IPS-18c (cell line): ENCODE measurements around the gene DDX42.
"Not testable (repeated sequence)": the region's sequence is repeated elsewhere in the genome, so short reads cannot be mapped to it uniquely, and the experiment has no call there.

Experiments
- H3K4me3 ChIP-seq: 2 replicates; pipeline ENCODE4 v1.7.0; 2013; ENCODE audit warnings: low read depth, mild to moderate bottlenecking, low read length, moderate library complexity; ENCODE audit not compliant: insufficient read depth
- H3K9me3 ChIP-seq: one replicate; pipeline ENCODE4 v1.6.1; 2013; ENCODE audit warnings: mild to moderate bottlenecking, low read length, moderate library complexity; ENCODE audit not compliant: control insufficient read depth, insufficient read depth

The DDX42 gene

GRCh38 chr17:63773272-63774140, 464 bp upstream of the DDX42 start, which contains the start of gene CCDC47:
Gene CCDC47, minus strand, starts transcription at chr17:63773597. Its CDS starts 7,422 bp downstream, at chr17:63766175.
- Histone ChIP-seq H3K9me3 (no peaks in the 10 kb centered on the region), H3K4me3 (peak within 1 kb of the TSS; percentile 91)

GRCh38 chr17:63774969-63775265, 947 bp downstream of the DDX42 start:
- H3K9me3 ChIP-seq: no peaks in the 10 kb centered on the region
- H3K4me3 ChIP-seq: peak overlapping the region; percentile 90

GRCh38 chr17:63775420-63775819, 1.4 kb downstream of the DDX42 start:
- H3K4me3 ChIP-seq: peak overlapping the region; percentile 90
- no peaks in the 10 kb centered on the region for H3K9me3 ChIP-seq

- no peaks in the 10 kb centered on the region for H3K9me3 ChIP-seq
These were observed 6.5 kb downstream of the DDX42 start for GRCh38 chr17:63780507-63780906.

GRCh38 chr17:63780928-63781327, 7.0 kb downstream of the DDX42 start:
- H3K4me3 ChIP-seq: no peak overlapping the region

More at GRCh38 chr17:63780507-63780906, 6.5 kb downstream of the DDX42 start:
- H3K4me3 ChIP-seq: no peak overlapping the region

GRCh38 chr17:63783522-63783921, 9.6 kb downstream of the DDX42 start:
- H3K4me3 ChIP-seq: no peak overlapping the region

More at GRCh38 chr17:63780928-63781327, 7.0 kb downstream of the DDX42 start:
- no peaks in the 10 kb centered on the region for H3K9me3 ChIP-seq

GRCh38 chr17:63785556-63785955, 11.6 kb downstream of the DDX42 start:
- H3K9me3 ChIP-seq: no peaks in the 10 kb centered on the region
- H3K4me3 ChIP-seq: no peak overlapping the region

More at GRCh38 chr17:63783522-63783921, 9.6 kb downstream of the DDX42 start:
- H3K9me3 ChIP-seq: no peaks in the 10 kb centered on the region

- no peak overlapping the region for H3K4me3 ChIP-seq
- H3K9me3 ChIP-seq: no peaks in the 10 kb centered on the region
These were observed 12.1 kb downstream of the DDX42 start for GRCh38 chr17:63786117-63786516.

- no peaks in the 10 kb centered on the region for H3K9me3 ChIP-seq
- no peak overlapping the region for H3K4me3 ChIP-seq
These were observed 13.2 kb downstream of the DDX42 start for GRCh38 chr17:63786971-63787711.

- Histone ChIP-seq H3K9me3 (no peaks in the 10 kb centered on the region), H3K4me3 (no peak overlapping the region)
These were observed 16.1 kb downstream of the DDX42 start for GRCh38 chr17:63790057-63790456.

- H3K9me3 ChIP-seq: no peaks in the 10 kb centered on the region
- no peak overlapping the region for H3K4me3 ChIP-seq
These were observed 18.2 kb downstream of the DDX42 start for GRCh38 chr17:63792055-63792729.

- H3K9me3 ChIP-seq, H3K4me3 ChIP-seq: not testable (repeated sequence)
These were observed 22.4 kb downstream of the DDX42 start for GRCh38 chr17:63796375-63796774.

- no peak overlapping the region for H3K4me3 ChIP-seq
These were observed 24.7 kb downstream of the DDX42 start for GRCh38 chr17:63798572-63799106.

GRCh38 chr17:63800783-63801182, 26.8 kb downstream of the DDX42 start:
- H3K4me3 ChIP-seq: no peak overlapping the region
- no peaks in the 10 kb centered on the region for H3K9me3 ChIP-seq

More at GRCh38 chr17:63798572-63799106, 24.7 kb downstream of the DDX42 start:
- H3K9me3 ChIP-seq: no peaks in the 10 kb centered on the region

- no peaks in the 10 kb centered on the region for H3K9me3 ChIP-seq
- no peak overlapping the region for H3K4me3 ChIP-seq
These were observed 30.4 kb downstream of the DDX42 start for GRCh38 chr17:63804328-63804727.

GRCh38 chr17:63805591-63805990, 31.6 kb downstream of the DDX42 start:
- Histone ChIP-seq H3K9me3 (no peaks in the 10 kb centered on the region), H3K4me3 (no peak overlapping the region)

- H3K4me3 ChIP-seq: no peak overlapping the region
- H3K9me3 ChIP-seq: no peaks in the 10 kb centered on the region
These were observed 36.0 kb downstream of the DDX42 start for GRCh38 chr17:63809970-63810369.
